Neural cell (in vitro differentiated cells): ENCODE data around the gene MINDY4.

ENCODE experiments used
- CTCF ChIP-seq: fragments of 450-650 bp; IDR thresholded peaks from 2 replicates; pipeline ENCODE4 v1.5.1; 2014; ENCODE audit warnings: antibody characterized with exemption, mild to moderate bottlenecking, moderate library complexity; ENCODE audit not compliant: poor library complexity, severe bottlenecking
- EP300 ChIP-seq: fragments of 450-650 bp; conservative IDR thresholded peaks from 2 replicates; pipeline ENCODE4 v1.6.1; 2014; ENCODE audit warnings: antibody characterized with exemption, mild to moderate bottlenecking, moderate library complexity; ENCODE audit not compliant: poor library complexity, severe bottlenecking
- EZH2 ChIP-seq: fragments of 200-600, 300-800 bp; shearing (Covaris generic), sonication (generic); IDR thresholded peaks from 2 replicates; pipeline ENCODE4 v1.6.1; 2014; ENCODE audit warnings: antibody characterized with exemption, low read length, borderline replicate concordance, mild to moderate bottlenecking; ENCODE audit not compliant: insufficient read depth, poor library complexity, severe bottlenecking
- POLR2AphosphoS5 ChIP-seq: IDR thresholded peaks from 2 replicates; pipeline ENCODE4 v1.6.1; 2012
- RAD21 ChIP-seq: fragments of 450-650 bp; conservative IDR thresholded peaks from 2 replicates; pipeline ENCODE4 v1.6.1; 2014; ENCODE audit warnings: antibody characterized with exemption, mild to moderate bottlenecking, moderate library complexity
- TAF1 ChIP-seq: IDR thresholded peaks from 2 replicates; pipeline ENCODE4 v1.6.1; 2012; ENCODE audit warnings: low read depth
- TF ChIP-seq, protein P1 (sequence below): IDR thresholded peaks from 2 replicates; pipeline ENCODE4 v1.6.1; 2012; ENCODE audit warnings: borderline replicate concordance

GRCh38 chr7:30877993-30878392 is 106.8 kb downstream of the MINDY4 start:
- TF ChIP-seq CTCF (no peak), EP300 (no peak), POLR2AphosphoS5 (no peak), EZH2 (no peak), TAF1 (no peak), RAD21 (no peak)
- TF ChIP-seq, protein P1, sequence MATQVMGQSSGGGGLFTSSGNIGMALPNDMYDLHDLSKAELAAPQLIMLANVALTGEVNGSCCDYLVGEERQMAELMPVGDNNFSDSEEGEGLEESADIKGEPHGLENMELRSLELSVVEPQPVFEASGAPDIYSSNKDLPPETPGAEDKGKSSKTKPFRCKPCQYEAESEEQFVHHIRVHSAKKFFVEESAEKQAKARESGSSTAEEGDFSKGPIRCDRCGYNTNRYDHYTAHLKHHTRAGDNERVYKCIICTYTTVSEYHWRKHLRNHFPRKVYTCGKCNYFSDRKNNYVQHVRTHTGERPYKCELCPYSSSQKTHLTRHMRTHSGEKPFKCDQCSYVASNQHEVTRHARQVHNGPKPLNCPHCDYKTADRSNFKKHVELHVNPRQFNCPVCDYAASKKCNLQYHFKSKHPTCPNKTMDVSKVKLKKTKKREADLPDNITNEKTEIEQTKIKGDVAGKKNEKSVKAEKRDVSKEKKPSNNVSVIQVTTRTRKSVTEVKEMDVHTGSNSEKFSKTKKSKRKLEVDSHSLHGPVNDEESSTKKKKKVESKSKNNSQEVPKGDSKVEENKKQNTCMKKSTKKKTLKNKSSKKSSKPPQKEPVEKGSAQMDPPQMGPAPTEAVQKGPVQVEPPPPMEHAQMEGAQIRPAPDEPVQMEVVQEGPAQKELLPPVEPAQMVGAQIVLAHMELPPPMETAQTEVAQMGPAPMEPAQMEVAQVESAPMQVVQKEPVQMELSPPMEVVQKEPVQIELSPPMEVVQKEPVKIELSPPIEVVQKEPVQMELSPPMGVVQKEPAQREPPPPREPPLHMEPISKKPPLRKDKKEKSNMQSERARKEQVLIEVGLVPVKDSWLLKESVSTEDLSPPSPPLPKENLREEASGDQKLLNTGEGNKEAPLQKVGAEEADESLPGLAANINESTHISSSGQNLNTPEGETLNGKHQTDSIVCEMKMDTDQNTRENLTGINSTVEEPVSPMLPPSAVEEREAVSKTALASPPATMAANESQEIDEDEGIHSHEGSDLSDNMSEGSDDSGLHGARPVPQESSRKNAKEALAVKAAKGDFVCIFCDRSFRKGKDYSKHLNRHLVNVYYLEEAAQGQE: no peak
